ELR (cell line): Measurements from ENCODE around the gene TSPEAR.

Experiments used
- DNase-seq: peaks from one replicate; pipeline ENCODE4 v3.0.0-alpha.2; 2015; ENCODE audit warnings: low read depth

Gene TSPEAR

GRCh38 chr21:44462086-44462833 is 249.1 kb downstream of the TSPEAR start:
- DNase-seq = no peak

- no peak for DNase-seq
Measured at GRCh38 chr21:44461464-44462001, 249.8 kb downstream of the TSPEAR start.

GRCh38 chr21:44461005-44461404 is 250.4 kb downstream of the TSPEAR start:
- DNase-seq = no peak

DNA sequence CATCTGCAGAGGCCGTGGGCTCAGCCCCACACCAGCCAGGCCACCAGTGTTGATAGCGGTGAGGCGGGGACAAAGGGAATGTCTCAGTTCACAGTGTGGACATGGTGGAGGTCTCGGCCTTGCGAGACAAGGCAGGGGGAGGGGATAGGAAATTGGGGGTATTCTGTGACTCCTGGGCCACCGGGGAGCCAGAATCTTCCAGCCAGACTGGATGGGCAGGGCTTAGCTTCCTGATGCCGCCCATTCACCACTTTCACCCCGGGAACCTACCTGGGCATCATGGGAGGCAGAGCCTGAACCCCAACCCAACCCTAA is 251.0 kb downstream of the TSPEAR start:
- no peak for DNase-seq

DNA sequence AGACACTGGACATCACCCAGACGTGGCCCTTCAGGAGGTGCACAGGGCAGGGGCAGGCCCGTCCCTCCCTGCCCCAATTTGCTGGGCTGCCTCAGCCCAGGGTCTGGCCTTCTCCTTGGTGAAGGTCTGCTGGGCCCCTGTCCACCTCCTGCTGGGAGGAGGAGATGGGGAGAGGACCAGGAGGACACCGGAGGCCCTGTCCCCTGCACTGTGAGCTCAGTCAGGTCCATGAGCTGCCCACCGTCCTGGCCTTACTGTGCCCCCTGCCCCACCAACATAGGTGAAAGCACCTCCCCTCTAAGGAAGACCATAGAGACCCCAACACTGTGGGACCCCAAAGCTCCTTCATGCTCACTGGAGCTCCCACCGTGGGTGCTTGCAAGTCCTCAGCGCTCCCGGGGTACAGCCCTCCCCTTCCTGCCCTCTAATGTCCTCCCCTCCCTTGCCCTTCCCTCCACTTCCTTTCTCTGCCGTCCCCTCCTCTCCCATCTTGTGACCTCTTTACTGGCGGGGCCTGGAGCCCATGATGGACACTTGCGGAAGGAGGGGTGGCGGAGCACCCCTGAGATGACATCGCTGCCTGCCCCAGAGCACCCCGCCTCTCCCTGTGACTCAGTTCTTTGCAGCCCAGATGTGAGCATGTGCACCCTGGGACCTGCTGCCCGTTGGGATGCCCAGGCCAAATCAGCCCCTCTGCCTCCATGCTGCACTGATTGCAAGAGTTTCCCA is 251.5 kb downstream of the TSPEAR start:
- DNase-seq = no peak

DNA sequence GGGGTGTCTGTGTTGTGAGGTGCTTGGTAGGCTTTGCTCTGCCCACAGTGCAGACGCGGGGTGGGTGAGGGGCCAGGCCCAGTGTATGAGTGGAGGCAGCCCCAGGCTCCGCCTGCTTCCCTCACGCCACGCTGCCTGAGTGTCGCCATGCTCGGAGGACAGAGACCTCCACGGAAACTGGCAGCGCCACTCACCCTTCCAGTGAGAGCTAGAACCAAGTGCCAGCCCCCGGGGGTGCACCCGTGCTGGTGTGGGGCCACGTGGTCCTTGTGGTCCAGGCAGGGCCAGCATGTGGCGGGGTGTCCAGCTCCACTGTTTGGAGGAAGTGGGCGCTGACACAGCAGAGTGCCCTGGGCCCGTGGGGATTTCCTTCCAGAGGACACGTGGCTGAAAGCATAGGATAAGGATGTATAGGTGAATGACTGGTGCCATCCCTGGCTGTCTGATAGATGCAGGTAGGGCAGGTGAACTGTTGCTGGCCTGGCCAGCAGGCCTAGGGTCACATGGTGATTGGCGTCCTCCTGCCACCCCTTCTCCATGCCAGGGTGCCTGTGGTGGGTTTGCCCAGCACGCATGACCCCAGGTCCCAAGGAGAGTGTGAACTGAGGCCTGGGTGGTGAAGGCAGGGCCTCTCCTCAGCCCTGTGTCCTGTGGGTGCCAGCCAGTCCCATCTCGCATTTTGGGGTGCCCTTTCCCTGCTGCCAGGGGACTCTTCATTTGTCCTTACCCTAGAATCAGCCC is 252.2 kb downstream of the TSPEAR start:
- DNase-seq = no peak

DNA sequence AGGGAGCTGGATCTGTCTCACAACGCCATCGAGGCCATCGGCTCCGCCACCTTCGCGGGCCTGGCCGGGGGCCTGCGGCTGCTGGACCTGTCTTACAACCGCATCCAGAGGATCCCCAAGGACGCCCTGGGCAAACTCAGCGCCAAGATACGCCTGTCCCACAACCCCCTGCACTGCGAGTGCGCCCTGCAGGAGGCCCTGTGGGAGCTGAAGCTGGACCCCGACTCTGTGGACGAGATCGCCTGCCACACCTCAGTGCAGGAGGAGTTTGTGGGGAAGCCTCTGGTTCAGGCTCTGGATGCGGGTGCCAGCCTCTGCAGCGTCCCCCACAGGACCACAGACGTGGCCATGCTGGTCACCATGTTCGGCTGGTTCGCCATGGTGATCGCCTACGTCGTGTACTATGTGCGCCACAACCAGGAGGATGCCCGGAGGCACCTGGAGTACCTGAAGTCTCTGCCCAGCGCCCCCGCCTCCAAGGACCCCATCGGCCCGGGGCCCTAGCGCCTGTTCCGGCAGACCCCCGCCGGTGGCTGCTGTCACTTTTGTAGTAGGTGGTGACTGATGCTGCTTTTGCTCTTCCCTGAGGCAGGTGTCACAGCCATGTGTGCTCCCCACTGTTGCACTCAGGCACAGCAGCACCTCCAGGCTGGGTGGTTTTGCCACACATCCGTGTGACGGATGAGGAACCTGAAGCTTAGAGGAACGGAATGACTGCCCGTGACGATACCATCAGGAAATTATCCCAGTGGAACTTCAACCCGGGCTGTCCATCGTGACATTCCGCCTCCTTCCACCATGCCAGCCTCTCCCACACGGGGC is 254.2 kb downstream of the TSPEAR start:
- no peak for DNase-seq

- DNase-seq = no peak
Measured at GRCh38 chr21:44456214-44456914, 255.0 kb downstream of the TSPEAR start.

GRCh38 chr21:44455524-44456213 is 255.7 kb downstream of the TSPEAR start:
- DNase-seq = peak; percentile 4

DNA sequence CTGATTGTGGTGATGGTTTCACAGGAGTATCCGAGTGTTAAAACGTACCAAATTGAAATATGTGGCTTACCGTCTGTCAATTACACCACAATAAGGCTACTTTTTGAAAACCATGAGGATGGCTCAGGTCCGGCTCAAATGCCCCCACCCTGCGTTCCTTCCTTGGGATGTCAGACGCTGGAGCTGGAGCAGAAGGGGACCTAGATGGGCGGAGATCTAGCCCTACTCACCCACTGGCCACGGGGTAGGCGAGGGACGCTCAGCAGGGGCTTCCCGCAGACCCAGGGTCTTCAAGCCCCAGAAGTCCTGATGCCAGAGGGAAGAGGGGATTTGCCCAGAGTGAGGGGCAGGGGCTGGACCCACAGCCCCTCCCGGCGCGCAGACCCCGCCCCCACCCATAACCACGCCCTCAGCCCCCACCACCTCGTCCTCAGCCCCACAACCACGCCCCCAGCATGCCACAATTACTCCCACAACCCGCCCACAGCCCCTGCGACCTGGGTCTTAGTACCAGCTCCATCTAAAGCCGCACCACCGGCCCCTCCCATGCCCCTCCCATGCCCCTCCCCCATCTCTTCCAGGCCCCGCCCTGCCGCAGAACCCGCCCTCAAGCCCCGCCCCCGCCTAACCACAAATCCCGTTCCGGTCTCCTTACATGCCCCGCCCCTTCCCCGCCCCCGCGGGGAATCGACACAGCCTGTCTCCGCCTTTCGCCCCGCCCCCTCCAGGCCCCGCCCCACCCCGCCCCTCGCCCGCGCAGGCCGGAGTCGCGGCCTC is 256.4 kb downstream of the TSPEAR start, which contains the start of gene LRRC3:
Gene LRRC3, plus strand, starts transcription at position 764 of the 777 bp plus-strand sequence. CDS start 1,135 bp downstream, outside the sequence.
- peak; percentile 40 for DNase-seq

- DNase-seq = no peak
Measured at GRCh38 chr21:44454058-44454457, 257.3 kb downstream of the TSPEAR start.

DNA sequence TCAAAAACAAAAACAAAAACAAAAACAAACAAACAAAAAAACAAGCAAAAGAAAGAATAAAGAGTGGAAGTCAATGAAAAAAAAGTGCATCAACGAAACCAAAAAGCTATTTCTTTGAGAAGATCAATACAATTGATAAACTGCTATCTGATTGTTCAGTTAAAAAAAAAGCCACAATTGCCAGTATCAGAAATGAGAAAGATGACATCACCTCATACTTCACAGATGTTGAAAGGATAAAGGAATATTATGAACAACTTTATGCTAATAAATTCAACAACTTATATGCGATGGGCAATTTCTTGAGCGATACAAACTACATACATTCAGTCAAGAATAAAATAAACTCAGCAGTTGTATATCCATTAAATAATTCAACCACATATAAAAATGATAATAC is 258.3 kb downstream of the TSPEAR start:
- DNase-seq = no peak

- no peak for DNase-seq
Measured at GRCh38 chr21:44450999-44451398, 260.4 kb downstream of the TSPEAR start.

GRCh38 chr21:44450402-44450801 is 261.0 kb downstream of the TSPEAR start:
- DNase-seq = no peak

DNA sequence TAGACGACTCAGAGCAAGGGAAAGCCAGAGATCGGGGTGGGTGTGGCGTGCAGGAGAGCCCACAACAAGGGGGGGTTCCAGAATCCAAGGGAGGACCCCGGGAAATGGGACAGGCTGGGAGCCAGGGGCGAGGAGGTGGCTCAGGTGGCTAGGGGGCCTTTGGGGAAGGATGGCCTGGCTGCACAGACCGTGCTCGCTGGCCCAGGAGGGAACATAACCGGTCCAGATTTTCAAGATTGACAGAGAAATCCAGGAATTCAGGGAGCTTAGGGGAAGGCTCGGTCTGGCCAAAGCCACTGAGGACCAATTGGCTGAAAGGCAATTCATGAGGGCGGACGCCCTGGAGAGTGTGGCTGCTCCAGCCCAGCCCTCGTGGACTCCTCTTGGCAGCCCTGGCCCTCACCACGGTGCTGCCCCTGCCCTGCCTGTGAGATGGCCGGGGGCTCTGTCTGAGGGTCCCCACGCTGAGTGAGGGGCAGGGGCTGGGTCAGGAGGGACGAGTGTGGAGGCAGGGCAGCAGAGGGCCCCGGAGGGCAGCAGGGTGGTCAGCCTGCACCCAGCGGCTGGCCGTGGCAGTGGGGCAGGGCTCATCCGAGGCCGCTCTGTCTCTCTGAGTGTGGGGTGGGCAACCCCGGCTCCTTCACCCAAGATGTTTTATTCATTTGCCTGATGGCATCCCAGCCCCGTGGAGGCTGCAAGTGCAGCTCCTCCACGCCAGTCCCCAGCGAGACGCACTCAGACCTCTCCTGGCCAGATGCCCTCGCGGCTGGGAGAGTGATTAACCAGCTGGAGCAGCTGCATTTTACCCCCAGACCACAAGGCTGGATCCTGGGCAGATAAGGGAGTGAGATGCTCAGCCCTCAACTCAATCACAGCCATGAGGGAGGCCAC is 261.7 kb downstream of the TSPEAR start:
- no peak for DNase-seq

GRCh38 chr21:44448651-44449131 is 262.7 kb downstream of the TSPEAR start:
- no peak for DNase-seq
